ENCODE data around the gene PSMD7.
"Not testable (repeated sequence)": the region's sequence is repeated elsewhere in the genome, so short reads cannot be mapped to it uniquely, and the experiment has no call there.

PSMD7 gene

GRCh38 chr16:74337506-74337905 is 40.9 kb downstream of the PSMD7 start:
- not testable (repeated sequence) for H3K36me3 ChIP-seq (replicated peaks; ENCODE audit: insufficient read depth, low read length)

GRCh38 chr16:74339226-74339625 is 42.6 kb downstream of the PSMD7 start:
- not testable (repeated sequence) for H3K4me1 ChIP-seq (ENCODE audit: low read length); H3K36me3 ChIP-seq (replicated peaks; ENCODE audit: insufficient read depth, low read length); H3K27ac ChIP-seq (ENCODE audit: low read length); H3K4me3 ChIP-seq (ENCODE audit: low read length); H3K9ac ChIP-seq (ENCODE audit: low read length); H3K27me3 ChIP-seq (replicated peaks; ENCODE audit: insufficient read depth, low read length); H4K20me1 ChIP-seq (ENCODE audit: insufficient read depth, low read length); H2AFZ ChIP-seq (ENCODE audit: low read length); H3K9me2 ChIP-seq (replicated peaks; ENCODE audit: insufficient read depth, low read length); H3K9me3 ChIP-seq (replicated peaks; ENCODE audit: insufficient read depth, low read length); DNase-seq; H3K4me2 ChIP-seq (ENCODE audit: low read depth, low read length); H3F3A ChIP-seq (ENCODE audit: insufficient read depth, low read length); H3K79me2 ChIP-seq (ENCODE audit: low read length)

More at GRCh38 chr16:74337506-74337905, 40.9 kb downstream of the PSMD7 start:
- not testable (repeated sequence) for H3K27me3 ChIP-seq (replicated peaks; ENCODE audit: insufficient read depth, low read length); H2AFZ ChIP-seq (ENCODE audit: low read length); H3K4me3 ChIP-seq (ENCODE audit: low read length); H3K27ac ChIP-seq (ENCODE audit: low read length); H3K9me2 ChIP-seq (replicated peaks; ENCODE audit: insufficient read depth, low read length); H3K9ac ChIP-seq (ENCODE audit: low read length); H3K79me2 ChIP-seq (ENCODE audit: low read length); H3K4me2 ChIP-seq (ENCODE audit: low read depth, low read length); H4K20me1 ChIP-seq (ENCODE audit: insufficient read depth, low read length); DNase-seq; H3K9me3 ChIP-seq (replicated peaks; ENCODE audit: insufficient read depth, low read length); H3F3A ChIP-seq (ENCODE audit: insufficient read depth, low read length); H3K4me1 ChIP-seq (ENCODE audit: low read length)

GRCh38 chr16:74353038-74353437 is 56.4 kb downstream of the PSMD7 start:
- H3K4me3 ChIP-seq (ENCODE audit: low read length); H2AFZ ChIP-seq (ENCODE audit: low read length); H3K9me3 ChIP-seq (replicated peaks; ENCODE audit: insufficient read depth, low read length); H3K79me2 ChIP-seq (ENCODE audit: low read length); H3K27me3 ChIP-seq (replicated peaks; ENCODE audit: insufficient read depth, low read length); H3K9ac ChIP-seq (ENCODE audit: low read length); H3K36me3 ChIP-seq (replicated peaks; ENCODE audit: insufficient read depth, low read length); H3K4me2 ChIP-seq (ENCODE audit: low read depth, low read length); DNase-seq; H4K20me1 ChIP-seq (ENCODE audit: insufficient read depth, low read length); H3K4me1 ChIP-seq (ENCODE audit: low read length); H3K27ac ChIP-seq (ENCODE audit: low read length); H3K9me2 ChIP-seq (replicated peaks; ENCODE audit: insufficient read depth, low read length); H3F3A ChIP-seq (ENCODE audit: insufficient read depth, low read length): not testable (repeated sequence)
